ENCODE results near the gene NTN4. TPM values are rescaled to one million over a fixed set of nuclear protein-coding genes. Genes with fewer than 3 reads are reported as not detected.
A peak's percentile ranks its signal among the peaks of the same experiment; 100 is the strongest.
"Not testable (repeated sequence)": the region's sequence is repeated elsewhere in the genome, so short reads cannot be mapped to it uniquely, and the experiment has no call there.

The NTN4 gene
- polyA plus RNA-seq, 1 donor (not counting 4 experiments of a cell fraction or from before 2014, with no cell fraction given), result 8.3 TPM

DNA sequence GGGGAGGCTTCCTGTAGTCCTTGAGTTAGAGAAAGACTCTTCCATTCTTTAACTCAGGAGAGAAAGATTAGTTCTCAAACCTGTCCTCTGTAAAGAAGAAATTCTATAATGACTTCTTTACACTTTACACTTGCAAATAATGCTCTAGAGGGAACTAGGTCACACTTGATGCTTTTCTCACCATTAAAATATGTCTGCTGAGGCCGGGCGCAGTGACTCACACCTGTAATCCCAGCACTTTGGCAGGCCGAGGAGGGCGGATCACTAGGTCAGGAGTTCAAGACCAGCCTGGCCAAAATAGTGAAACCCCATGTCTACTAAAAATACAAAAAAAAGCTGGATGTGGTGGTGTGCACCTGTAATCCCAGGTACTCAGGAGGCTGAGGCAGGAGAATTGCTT is 6.3 kb downstream of the NTN4 start:
- FAIRE-seq (no peak), DNase-seq (ENCODE audit: low read depth, low spot score) (no peak)
- Histone ChIP-seq H3K9me3 (ENCODE audit: control insufficient read depth, low read depth, low read length) (no peaks in the 10 kb centered on the region), H4K20me1 (ENCODE audit: control insufficient read depth, extremely low read depth, insufficient read depth, low read length) (no peaks in the 10 kb centered on the region), H3K4me3 (ENCODE audit: control insufficient read depth in 2 of 3, extremely low read depth in 1 of 3, insufficient read depth in 2 of 3, low read depth in 1 of 3, low read length in 3 of 3) (no peak overlapping the region), H3K9ac (ENCODE audit: control insufficient read depth, extremely low read depth, insufficient read depth, low read length) (no peak overlapping the region), H3K9me1 (ENCODE audit: control insufficient read depth, extremely low read depth, insufficient read depth, low read length) (no peaks in the 10 kb centered on the region), H3K4me2 (ENCODE audit: control insufficient read depth, extremely low read depth, insufficient read depth, low read depth, low read length) (no peak overlapping the region), H3K27me3 (ENCODE audit: control insufficient read depth, extremely low read depth, insufficient read depth, low read length) (no peaks in the 10 kb centered on the region), H3K27ac (ENCODE audit: control insufficient read depth, insufficient read depth, low read length) (no peak overlapping the region), H2AFZ (ENCODE audit: control insufficient read depth, low read length) (no peak overlapping the region), H3K79me2 (ENCODE audit: control insufficient read depth, insufficient read depth, low read length) (no peaks in the 10 kb centered on the region), H3K36me3 (ENCODE audit: control insufficient read depth in 2 of 2, extremely low read depth in 1 of 2, insufficient read depth in 2 of 2, low read length in 2 of 2) (no peaks in the 10 kb centered on the region), H3K4me1 (ENCODE audit: control insufficient read depth, extremely low read depth, insufficient read depth, low read length) (peaks cover 11% of the 10 kb centered on the region)
- dilution Hi-C loops (cut with MboI; ENCODE audit: extremely low pct_ligation_motif_present, low sequenced_read_pairs), result no loop called here
- TF ChIP-seq EZH2 (IDR thresholded peaks at IDR 0.05; ENCODE audit: low read length), result no peak
- TF ChIP-seq, protein P1, sequence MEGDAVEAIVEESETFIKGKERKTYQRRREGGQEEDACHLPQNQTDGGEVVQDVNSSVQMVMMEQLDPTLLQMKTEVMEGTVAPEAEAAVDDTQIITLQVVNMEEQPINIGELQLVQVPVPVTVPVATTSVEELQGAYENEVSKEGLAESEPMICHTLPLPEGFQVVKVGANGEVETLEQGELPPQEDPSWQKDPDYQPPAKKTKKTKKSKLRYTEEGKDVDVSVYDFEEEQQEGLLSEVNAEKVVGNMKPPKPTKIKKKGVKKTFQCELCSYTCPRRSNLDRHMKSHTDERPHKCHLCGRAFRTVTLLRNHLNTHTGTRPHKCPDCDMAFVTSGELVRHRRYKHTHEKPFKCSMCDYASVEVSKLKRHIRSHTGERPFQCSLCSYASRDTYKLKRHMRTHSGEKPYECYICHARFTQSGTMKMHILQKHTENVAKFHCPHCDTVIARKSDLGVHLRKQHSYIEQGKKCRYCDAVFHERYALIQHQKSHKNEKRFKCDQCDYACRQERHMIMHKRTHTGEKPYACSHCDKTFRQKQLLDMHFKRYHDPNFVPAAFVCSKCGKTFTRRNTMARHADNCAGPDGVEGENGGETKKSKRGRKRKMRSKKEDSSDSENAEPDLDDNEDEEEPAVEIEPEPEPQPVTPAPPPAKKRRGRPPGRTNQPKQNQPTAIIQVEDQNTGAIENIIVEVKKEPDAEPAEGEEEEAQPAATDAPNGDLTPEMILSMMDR (optimal IDR thresholded peaks at IDR 0.05 in 1 of 3, IDR thresholded peaks at IDR 0.05 in 1 of 3, conservative IDR thresholded peaks at IDR 0.05 in 1 of 3; ENCODE audit: extremely low read depth in 1 of 3, insufficient read depth in 2 of 3, low read length in 3 of 3), result no peak

DNA sequence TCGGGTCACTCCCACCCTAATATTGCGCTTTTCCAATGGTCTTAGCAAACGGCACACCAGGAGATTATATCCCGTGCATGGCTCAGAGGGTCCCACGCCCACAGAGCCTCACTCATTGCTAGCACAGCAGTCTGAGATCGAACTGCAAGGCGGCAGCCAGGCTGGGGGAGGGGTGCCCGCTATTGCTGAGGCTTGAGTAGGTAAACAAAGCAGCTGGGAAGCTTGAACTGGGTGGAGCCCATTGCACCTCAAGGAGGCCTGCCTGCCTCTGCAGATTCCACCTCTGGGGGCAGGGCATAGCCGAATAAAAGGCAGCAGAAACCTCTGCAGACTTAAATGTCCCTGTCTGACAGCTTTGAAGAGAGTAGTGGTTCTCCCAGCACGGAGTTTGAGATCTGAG is 15.1 kb downstream of the NTN4 start:
- H3K79me2 ChIP-seq (ENCODE audit: control insufficient read depth, insufficient read depth, low read length); FAIRE-seq; H3K36me3 ChIP-seq (ENCODE audit: control insufficient read depth in 2 of 2, extremely low read depth in 1 of 2, insufficient read depth in 2 of 2, low read length in 2 of 2); H4K20me1 ChIP-seq (ENCODE audit: control insufficient read depth, extremely low read depth, insufficient read depth, low read length); H3K27ac ChIP-seq (ENCODE audit: control insufficient read depth, insufficient read depth, low read length); H3K4me2 ChIP-seq (ENCODE audit: control insufficient read depth, extremely low read depth, insufficient read depth, low read depth, low read length); H3K9me3 ChIP-seq (ENCODE audit: control insufficient read depth, low read depth, low read length); H3K9me1 ChIP-seq (ENCODE audit: control insufficient read depth, extremely low read depth, insufficient read depth, low read length); DNase-seq (ENCODE audit: low read depth, low spot score); H3K9ac ChIP-seq (ENCODE audit: control insufficient read depth, extremely low read depth, insufficient read depth, low read length); H3K4me3 ChIP-seq (ENCODE audit: control insufficient read depth in 2 of 3, extremely low read depth in 1 of 3, insufficient read depth in 2 of 3, low read depth in 1 of 3, low read length in 3 of 3); H2AFZ ChIP-seq (ENCODE audit: control insufficient read depth, low read length); H3K4me1 ChIP-seq (ENCODE audit: control insufficient read depth, extremely low read depth, insufficient read depth, low read length); dilution Hi-C loops (cut with MboI; ENCODE audit: extremely low pct_ligation_motif_present, low sequenced_read_pairs); H3K27me3 ChIP-seq (ENCODE audit: control insufficient read depth, extremely low read depth, insufficient read depth, low read length): not testable (repeated sequence)

DNA sequence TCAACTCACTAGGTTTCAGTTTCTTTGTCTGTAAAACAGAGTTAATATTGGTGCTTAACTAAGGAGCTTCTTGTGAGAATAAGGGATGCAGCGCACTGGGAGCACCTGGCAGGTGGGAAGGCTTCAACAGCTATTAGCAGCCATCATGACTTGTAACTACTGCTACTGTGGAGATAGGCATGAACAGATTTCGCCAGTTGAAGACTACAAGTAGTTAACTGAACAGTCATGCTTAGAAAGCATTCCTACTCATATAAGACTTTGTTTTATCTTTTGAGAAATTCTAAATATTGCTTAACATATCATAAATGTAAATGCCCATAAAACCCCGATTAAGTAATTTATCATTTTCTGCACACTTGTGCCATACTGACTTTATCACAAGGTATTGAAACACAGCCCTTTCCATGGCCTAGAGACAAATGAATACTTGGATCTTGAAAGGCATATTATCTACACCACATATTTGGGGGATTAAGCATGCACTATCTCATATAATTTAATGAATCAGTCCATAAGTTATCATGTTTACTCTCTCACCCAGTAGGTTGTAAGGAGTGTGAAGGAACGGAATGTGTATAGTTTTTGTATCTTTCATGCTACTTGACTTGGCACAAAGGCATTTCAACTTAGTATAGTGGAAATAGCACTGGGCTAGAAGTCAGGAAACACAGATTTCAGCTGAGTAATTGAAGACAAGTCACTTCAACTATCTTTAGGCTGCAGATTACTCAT is 16.1 kb downstream of the NTN4 start:
- peak; percentile 56 for FAIRE-seq

More for the DNA sequence above, 16.1 kb downstream of the NTN4 start:
- Histone ChIP-seq H3K27ac (ENCODE audit: control insufficient read depth, insufficient read depth, low read length) (no peak overlapping the region), H2AFZ (ENCODE audit: control insufficient read depth, low read length) (no peak overlapping the region), H3K4me2 (ENCODE audit: control insufficient read depth, extremely low read depth, insufficient read depth, low read depth, low read length) (no peak overlapping the region), H3K27me3 (ENCODE audit: control insufficient read depth, extremely low read depth, insufficient read depth, low read length) (no peaks in the 10 kb centered on the region), H4K20me1 (ENCODE audit: control insufficient read depth, extremely low read depth, insufficient read depth, low read length) (no peaks in the 10 kb centered on the region), H3K4me3 (ENCODE audit: control insufficient read depth in 2 of 3, extremely low read depth in 1 of 3, insufficient read depth in 2 of 3, low read depth in 1 of 3, low read length in 3 of 3) (no peak overlapping the region), H3K36me3 (ENCODE audit: control insufficient read depth in 2 of 2, extremely low read depth in 1 of 2, insufficient read depth in 2 of 2, low read length in 2 of 2) (no peaks in the 10 kb centered on the region), H3K4me1 (ENCODE audit: control insufficient read depth, extremely low read depth, insufficient read depth, low read length) (peaks cover 8% of the 10 kb centered on the region), H3K9ac (ENCODE audit: control insufficient read depth, extremely low read depth, insufficient read depth, low read length) (no peak overlapping the region), H3K9me1 (ENCODE audit: control insufficient read depth, extremely low read depth, insufficient read depth, low read length) (no peaks in the 10 kb centered on the region), H3K9me3 (ENCODE audit: control insufficient read depth, low read depth, low read length) (no peaks in the 10 kb centered on the region), H3K79me2 (ENCODE audit: control insufficient read depth, insufficient read depth, low read length) (no peaks in the 10 kb centered on the region)
- DNase-seq (ENCODE audit: low read depth, low spot score), result peak; percentile 25
- dilution Hi-C loops (cut with MboI; ENCODE audit: extremely low pct_ligation_motif_present, low sequenced_read_pairs), result no loop called here
- TF ChIP-seq EZH2 (IDR thresholded peaks at IDR 0.05; ENCODE audit: low read length), result no peak
- TF ChIP-seq, protein P1 (optimal IDR thresholded peaks at IDR 0.05 in 1 of 3, IDR thresholded peaks at IDR 0.05 in 1 of 3, conservative IDR thresholded peaks at IDR 0.05 in 1 of 3; ENCODE audit: extremely low read depth in 1 of 3, insufficient read depth in 2 of 3, low read length in 3 of 3), result no peak
